Activated CD8-positive, alpha-beta memory T cell treated with anti-CD3 and anti-CD28 coated beads, Interleukin-2, amount 50 U/mL, for 24 hours (primary cell): ENCODE data around the gene KCNMA1.

Experiments
- DNase-seq: peaks from one replicate; pipeline ENCODE4 v3.0.0-alpha.2; 2020; ENCODE audit errors: extremely low read depth

The KCNMA1 gene

DNA sequence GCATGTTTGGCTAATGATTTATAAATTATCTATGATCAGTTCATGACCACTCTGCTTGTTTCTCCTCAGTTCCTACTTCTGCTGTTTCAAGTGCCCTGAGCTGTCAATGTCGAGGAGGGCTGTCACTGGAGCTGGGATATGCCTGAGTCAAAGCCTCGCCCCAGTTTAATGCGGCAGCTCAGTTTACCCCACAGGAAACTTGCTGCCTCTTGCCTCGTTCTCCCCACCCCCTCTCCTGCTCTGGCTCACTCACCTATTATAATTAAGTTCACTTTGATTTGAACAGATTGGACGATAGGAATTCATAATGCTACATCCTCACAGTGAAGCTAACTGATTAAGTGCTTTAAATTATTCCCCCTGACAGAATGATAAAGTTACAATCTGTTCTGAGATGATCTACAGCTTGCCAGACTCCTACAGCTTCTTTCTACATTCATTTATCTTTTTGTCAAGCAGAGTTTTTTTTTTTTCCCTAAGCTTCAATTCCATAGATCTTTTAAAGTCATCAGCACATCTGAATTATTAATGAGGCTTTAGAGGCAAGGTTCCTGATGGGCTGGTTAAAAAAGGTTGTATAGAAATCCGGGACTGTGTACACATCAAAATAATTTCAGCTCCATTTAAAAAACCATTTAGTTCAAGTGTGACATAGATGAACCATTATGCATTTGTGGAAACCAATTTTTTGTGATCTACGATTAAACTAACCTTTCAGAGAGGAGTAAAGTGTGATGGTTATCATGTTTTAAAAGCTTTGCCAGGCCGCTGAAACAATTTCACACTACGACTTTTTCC, 758.3 kb downstream of the KCNMA1 start:
- no peak for DNase-seq

DNA sequence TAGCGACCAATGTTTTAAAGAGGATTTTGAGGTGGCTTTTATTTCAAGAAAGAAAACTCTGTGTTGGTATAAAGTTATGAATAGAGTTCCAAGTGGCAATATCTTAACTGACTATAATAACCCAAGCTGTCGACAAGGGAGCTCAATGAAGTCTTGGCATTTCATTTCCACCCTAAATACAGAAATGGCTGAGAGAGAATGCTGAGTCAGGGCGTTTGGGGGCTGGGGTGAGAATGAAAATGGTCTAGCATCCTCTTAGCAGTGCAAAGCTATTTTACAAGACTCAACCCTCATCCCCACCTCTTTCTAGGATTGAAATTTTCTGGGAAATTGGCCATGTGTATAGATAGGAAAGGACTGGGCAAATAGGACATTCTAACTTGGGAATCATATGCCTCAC, 759.1 kb downstream of the KCNMA1 start:
- DNase-seq: no peak

GRCh38 chr10:76874896-76875295, 762.7 kb downstream of the KCNMA1 start:
- no peak for DNase-seq

DNA sequence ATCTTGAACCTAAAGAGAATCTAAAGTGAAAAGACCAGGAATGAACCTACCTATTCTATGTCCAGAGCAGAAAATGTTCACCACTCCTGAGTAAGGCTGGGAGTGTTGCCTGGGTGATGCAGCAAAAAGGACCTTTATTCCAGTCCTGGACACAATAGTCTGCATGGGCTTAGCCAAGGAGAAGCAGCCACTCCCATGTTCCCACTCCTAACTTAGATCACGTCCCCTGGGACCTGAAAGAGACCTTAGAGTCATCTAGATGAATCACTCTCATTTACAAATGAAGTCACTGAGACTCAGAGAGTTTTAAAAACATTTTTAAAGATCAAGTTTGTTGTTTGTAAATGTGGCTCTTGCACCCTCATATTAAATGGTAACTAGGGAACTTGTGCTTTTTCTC, 763.4 kb downstream of the KCNMA1 start:
- DNase-seq: no peak

DNA sequence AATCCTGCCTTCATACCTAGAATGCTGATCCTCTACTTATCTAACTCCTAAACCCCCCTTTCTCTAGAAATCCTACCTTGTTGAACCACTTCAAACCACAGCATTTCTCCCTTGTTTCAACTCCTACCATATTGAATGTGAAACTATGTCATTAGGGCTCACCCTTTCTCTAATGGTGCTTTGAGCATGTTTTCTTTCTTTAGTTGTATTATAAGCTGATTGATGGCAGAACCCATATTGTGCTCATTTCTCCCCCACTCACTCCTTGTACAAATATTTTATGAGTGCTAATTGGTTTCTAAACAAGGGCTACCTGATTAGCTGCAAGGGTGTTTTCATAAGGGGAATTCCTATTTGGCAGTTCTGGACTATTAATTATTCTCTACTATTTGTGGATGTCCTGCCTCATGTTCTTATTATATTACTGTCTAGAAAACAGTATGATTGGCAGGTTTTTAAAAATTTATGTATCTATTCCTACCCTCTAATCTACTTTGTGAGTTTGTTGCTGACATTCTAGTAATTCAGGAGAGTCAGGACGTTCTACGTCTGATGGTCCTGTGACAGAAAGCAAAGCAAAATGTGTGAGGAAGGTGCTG, 765.8 kb downstream of the KCNMA1 start:
- DNase-seq: no peak

DNA sequence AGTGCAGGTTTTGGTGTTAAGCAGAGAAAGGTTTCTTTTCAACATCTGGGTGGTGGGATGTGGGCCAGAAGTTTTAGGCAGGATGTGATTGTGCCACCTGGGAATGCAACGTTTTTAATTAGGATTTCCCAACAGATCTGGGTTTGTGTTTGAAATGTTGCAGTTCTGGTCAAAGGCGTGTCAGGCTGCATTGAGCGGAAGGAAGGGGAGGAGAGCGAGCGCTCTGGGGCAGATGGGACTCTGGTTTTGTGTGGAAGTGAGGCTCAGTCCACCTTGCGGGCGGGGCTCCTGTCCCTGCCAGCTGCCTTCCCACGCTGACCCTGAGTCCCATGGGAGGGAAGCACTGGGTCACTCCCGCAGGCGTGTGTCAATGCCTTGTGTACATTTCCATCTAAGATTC, 767.7 kb downstream of the KCNMA1 start:
- no peak for DNase-seq

GRCh38 chr10:76868098-76868977, 769.3 kb downstream of the KCNMA1 start:
- DNase-seq: no peak

DNA sequence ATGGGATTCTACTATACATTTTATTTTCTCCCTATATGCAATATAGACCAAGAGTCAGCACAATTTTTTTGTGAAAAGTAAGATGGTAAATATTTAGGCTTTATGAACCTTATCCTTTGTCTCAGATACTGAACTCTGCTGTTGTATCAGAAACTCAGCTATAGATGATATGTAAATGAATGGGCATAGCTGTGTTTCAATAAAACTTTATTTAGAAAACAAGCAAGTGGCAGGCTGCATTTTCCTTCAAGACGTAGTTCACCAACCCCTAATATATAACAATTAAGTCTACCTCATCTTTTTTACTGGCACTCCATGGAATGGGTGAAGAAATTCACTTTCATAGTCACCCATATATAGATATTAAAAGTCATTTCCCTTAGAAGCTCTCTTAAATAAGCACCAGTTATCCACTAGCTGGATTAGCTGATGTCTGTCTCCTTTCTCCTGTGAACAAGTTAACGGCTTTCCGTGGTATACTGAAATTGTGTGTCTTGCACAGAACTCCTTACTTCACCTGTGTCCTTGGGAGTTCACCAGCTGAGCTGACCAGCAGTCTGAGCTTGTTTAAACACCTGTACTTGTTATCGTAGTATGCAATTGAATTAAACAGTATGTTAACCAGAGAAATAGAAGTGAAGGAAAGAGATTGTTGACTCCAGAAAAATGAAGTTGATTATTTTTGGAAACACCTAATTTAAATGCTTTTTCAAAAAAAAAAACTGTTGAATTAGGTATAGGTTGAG, 770.6 kb downstream of the KCNMA1 start:
- no peak for DNase-seq

DNA sequence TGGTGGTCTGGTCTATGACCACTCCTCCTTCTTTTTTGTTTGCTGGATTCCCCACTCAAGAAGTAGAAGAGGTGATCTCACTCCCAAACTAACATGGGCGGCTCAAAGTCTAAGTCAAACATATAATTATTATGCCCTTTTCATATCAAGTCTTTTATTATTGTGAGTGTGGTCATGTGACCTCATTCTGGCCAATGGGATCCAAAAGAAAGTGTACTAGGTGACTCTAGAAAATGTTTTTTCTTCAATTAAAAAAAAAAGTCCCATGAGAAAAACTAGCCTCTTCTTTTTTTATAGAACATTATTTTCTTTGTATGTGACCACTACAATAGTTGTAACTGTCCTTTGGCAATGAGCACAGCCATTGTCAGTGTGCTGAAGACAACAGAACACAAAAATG, 772.7 kb downstream of the KCNMA1 start:
- no peak for DNase-seq

GRCh38 chr10:76858721-76859120, 778.9 kb downstream of the KCNMA1 start:
- no peak for DNase-seq

- DNase-seq: no peak
These were observed 796.8 kb downstream of the KCNMA1 start for GRCh38 chr10:76840802-76841201.

DNA sequence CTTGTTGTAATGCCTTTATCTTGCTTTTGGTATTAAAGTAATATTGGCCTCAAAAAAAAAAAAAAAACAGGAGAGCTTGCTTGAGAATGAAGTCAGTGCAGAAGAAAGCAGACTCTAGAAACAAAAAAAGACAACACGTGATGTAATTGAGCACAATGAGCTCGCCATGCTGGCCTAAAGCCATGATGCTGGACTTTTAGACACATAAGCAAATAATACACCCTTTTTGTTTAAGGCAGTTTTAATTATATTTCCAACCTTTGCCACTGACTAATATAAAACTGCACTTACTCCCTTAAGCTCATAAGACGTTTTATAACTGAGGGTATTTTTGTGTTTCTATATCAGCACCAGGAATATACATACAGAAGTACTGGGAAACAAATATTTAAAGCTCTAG, 798.3 kb downstream of the KCNMA1 start:
- DNase-seq: no peak

GRCh38 chr10:76830218-76830617, 807.4 kb downstream of the KCNMA1 start:
- DNase-seq: no peak

DNA sequence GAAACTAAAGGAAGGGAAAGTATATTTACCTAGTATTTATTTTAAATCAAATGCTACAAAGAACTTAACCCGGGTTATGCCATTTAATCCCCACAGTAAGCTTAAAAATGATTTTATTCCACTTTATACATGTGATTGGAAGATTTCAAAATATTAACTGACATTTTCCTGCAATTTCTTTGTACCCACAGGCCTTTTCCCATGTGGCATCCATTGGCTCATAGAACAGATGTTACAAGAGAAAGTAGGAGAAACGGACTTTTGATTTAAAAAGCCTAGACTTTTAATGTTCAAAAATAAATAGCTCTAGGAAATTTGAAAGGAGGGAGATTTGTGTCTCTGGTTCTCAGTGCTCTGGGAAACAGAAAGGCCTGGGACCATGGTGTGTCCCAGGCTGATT, 807.9 kb downstream of the KCNMA1 start:
- no peak for DNase-seq
